Neural crest cell (in vitro differentiated cells): Measurements from ENCODE around the gene HOXD9. TPM values are rescaled to one million over a fixed set of nuclear protein-coding genes. Genes with fewer than 3 reads are reported as not detected.

Experiments
- DNase-seq: peaks from one replicate; pipeline ENCODE4 v3.0.0; 2021; ENCODE audit warnings: low read depth, mixed read lengths, low spot score
- H3K27ac Mint-ChIP-seq: one replicate; pipeline ENCODE4 v1.8.0; 2021; ENCODE audit warnings: mild to moderate bottlenecking, mixed read lengths; ENCODE audit not compliant: unreplicated experiment
- H3K27me3 Mint-ChIP-seq: 2 replicates; pipeline ENCODE4 v1.8.0; 2021; ENCODE audit warnings: low read depth, mild to moderate bottlenecking, mixed read lengths
- H3K36me3 Mint-ChIP-seq: 2 replicates; pipeline ENCODE4 v1.8.0; 2021; ENCODE audit warnings: low read depth, mild to moderate bottlenecking, mixed read lengths
- H3K4me1 Mint-ChIP-seq: 2 replicates; pipeline ENCODE4 v1.8.0; 2021; ENCODE audit warnings: mixed read lengths
- H3K4me3 Mint-ChIP-seq: one replicate; pipeline ENCODE4 v1.8.0; 2021; ENCODE audit warnings: mild to moderate bottlenecking, mixed read lengths
- H3K9me3 Mint-ChIP-seq: 2 replicates; pipeline ENCODE4 v1.8.0; 2021; ENCODE audit warnings: mixed read lengths
- total RNA-seq: library from RNA; stranded (reverse); gene quantifications from 2 replicates; pipeline ENCODE4 v1.2.1, GENCODE V29; 2021
- TF ChIP-seq, protein P1 (sequence below): fragments of 200-600 bp; sonication (generic); conservative IDR thresholded peaks from 2 replicates; pipeline ENCODE4 v1.5.0; 2021; ENCODE audit warnings: antibody characterized with exemption, mild to moderate bottlenecking

Gene HOXD9
- total RNA-seq, 1 donor from 2014 or later = not detected

DNA sequence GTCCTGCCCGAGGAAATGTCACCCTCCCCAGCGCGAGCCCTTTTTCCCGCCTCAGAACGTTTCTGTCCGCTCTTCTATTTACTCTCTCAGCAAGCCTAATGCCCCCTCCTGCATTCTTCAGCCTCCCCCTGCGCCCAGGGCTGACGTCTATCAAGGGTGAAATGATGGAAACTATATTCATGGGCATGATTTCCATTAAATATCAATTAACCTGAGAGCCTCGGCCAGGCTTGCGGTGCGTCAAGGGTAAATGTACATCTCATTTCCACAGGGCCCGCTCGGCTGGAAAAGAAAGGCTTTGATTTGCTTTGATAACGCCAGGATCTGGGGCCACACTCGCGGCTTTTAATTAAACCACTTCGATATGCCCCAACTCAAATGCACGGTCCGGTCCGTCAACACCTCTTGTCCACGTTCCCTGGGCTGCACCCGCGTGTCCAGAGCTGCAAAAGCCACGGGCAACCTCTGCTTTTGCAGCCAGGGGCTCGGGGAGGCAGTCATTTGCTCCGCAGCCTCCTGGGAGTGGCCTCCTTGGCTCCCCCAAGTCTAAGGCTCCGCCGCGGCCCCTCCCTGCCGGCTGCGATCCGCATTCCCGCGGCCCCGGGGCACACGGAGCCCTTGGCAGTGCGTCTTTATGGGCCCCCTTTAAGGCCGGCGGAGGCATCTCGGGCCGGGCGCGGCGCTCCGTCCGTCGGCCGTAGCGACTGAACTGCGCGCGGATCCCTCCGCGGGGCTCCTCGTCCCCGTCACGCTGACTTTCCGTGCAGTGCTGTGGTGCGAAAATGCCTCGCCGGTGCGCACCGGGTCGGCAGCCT is 6.7 kb downstream of the HOXD9 start, which contains the start of gene HOXD8:
HOXD8 (plus strand) TSS at position 724 of the 815 bp plus-strand sequence. CDS start 662 bp downstream, outside the sequence.
- Mint-ChIP-seq H3K9me3 (no peaks in the 10 kb centered on the region), H3K4me3 (peak within 1 kb of the TSS; percentile 81), H3K27ac (no peak within 1 kb of the TSS), H3K27me3 (peaks cover 94% of the 10 kb centered on the region), H3K4me1 (peaks cover 17% of the 10 kb centered on the region), H3K36me3 (no peaks in the 10 kb centered on the region)
- peak; percentile 48 for DNase-seq
- TF ChIP-seq, protein P1, sequence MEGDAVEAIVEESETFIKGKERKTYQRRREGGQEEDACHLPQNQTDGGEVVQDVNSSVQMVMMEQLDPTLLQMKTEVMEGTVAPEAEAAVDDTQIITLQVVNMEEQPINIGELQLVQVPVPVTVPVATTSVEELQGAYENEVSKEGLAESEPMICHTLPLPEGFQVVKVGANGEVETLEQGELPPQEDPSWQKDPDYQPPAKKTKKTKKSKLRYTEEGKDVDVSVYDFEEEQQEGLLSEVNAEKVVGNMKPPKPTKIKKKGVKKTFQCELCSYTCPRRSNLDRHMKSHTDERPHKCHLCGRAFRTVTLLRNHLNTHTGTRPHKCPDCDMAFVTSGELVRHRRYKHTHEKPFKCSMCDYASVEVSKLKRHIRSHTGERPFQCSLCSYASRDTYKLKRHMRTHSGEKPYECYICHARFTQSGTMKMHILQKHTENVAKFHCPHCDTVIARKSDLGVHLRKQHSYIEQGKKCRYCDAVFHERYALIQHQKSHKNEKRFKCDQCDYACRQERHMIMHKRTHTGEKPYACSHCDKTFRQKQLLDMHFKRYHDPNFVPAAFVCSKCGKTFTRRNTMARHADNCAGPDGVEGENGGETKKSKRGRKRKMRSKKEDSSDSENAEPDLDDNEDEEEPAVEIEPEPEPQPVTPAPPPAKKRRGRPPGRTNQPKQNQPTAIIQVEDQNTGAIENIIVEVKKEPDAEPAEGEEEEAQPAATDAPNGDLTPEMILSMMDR = no peak

DNA sequence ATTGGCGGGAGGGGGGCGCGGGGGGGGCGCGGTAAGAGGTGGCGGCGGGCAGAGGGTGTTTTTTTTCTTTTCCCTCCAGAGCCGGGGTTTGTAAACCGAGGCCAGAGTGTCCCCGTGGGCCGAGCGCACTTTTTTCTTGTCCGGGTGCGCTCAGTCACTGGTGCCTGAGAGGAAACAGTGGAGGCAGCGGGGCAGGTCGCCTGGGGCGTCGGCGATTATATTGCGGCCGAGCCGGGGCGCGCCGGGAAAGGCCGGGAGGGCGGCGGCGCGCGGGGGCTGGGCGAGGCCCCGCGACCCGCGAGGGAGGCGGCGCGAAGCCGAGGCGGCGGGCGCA is 7.3 kb downstream of the HOXD9 start:
- H3K4me3 Mint-ChIP-seq = no peak overlapping the region
- no peaks in the 10 kb centered on the region for H3K36me3 Mint-ChIP-seq
- peaks cover 94% of the 10 kb centered on the region for H3K27me3 Mint-ChIP-seq
- H3K27ac Mint-ChIP-seq = no peak overlapping the region
- H3K9me3 Mint-ChIP-seq = no peaks in the 10 kb centered on the region
- H3K4me1 Mint-ChIP-seq = peaks cover 17% of the 10 kb centered on the region
- TF ChIP-seq, protein P1 = no peak
- DNase-seq = no peak

DNA sequence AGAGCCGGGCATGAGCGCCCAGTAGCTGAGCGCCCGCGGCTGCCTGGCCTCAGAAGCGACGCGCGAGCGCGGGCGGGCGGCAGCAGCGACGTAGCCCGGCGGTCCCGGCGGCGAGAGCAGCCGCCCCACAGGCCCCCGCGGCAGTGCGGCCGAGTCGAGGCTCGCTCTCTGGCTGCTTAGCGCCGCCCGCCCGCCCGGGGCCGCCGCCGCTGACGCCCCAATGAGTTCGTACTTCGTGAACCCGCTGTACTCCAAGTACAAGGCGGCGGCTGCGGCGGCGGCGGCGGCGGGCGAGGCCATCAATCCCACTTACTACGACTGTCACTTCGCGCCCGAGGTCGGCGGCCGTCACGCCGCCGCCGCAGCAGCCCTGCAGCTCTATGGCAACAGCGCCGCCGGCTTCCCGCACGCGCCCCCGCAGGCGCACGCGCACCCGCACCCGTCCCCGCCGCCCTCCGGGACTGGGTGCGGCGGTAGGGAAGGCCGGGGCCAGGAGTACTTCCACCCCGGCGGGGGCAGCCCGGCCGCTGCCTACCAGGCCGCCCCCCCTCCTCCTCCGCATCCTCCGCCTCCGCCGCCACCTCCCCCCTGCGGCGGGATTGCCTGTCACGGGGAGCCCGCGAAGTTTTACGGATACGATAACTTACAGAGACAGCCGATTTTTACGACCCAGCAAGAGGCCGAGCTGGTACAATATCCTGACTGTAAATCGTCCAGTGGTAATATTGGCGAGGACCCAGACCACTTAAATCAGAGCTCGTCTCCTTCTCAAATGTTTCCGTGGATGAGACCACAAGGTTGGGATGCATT is 7.8 kb downstream of the HOXD9 start:
- no peaks in the 10 kb centered on the region for H3K9me3 Mint-ChIP-seq
- H3K4me1 Mint-ChIP-seq = peaks cover 17% of the 10 kb centered on the region
- DNase-seq = no peak
- no peaks in the 10 kb centered on the region for H3K36me3 Mint-ChIP-seq
- no peak overlapping the region for H3K27ac Mint-ChIP-seq
- TF ChIP-seq, protein P1 = no peak
- H3K27me3 Mint-ChIP-seq = peaks cover 94% of the 10 kb centered on the region
- peak overlapping the region; percentile 82 for H3K4me3 Mint-ChIP-seq

DNA sequence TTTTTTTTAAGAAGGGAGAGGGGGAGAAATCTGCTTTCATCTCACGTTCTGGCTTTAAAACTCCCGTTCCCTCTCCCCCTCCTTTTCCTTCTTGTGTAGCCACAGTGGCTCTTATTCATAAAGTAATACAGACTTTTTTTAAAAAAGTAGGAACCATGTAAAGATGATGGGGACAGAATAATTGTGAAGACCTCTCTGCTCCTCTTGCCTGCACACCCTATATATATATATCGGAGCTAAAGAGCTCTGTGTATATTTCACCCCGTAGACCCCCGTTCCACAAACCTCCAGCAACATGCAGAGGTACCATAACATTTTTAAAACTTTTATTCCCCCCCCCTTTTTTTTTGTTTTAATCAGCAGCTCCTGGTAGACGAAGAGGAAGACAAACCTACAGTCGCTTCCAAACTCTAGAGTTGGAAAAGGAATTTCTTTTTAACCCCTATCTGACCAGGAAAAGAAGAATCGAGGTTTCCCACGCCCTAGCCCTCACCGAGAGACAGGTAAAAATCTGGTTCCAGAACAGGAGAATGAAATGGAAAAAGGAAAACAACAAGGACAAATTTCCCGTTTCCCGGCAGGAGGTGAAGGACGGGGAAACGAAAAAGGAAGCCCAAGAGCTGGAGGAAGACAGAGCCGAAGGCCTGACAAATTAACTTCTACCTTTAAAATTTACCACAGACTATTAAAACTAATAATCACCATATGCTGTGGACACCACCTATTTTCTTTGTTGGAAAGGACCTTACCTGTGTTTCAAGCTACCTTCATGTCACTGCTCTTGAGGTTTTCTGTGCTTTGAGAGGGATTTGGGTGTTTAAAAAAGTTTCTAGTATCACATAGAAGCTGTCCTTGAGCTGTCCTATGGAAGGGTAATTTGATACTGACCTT is 8.7 kb downstream of the HOXD9 start:
- Mint-ChIP-seq H3K27ac (no peak overlapping the region), H3K9me3 (no peaks in the 10 kb centered on the region), H3K4me1 (peaks cover 17% of the 10 kb centered on the region), H3K27me3 (peaks cover 94% of the 10 kb centered on the region), H3K36me3 (no peaks in the 10 kb centered on the region), H3K4me3 (peak overlapping the region; percentile 82)
- TF ChIP-seq, protein P1 = no peak
- DNase-seq = no peak

- DNase-seq = no peak
- Mint-ChIP-seq H3K4me3 (peak overlapping the region; percentile 31), H3K9me3 (no peaks in the 10 kb centered on the region), H3K27ac (no peak overlapping the region), H3K27me3 (peaks cover 93% of the 10 kb centered on the region), H3K4me1 (peaks cover 17% of the 10 kb centered on the region), H3K36me3 (no peaks in the 10 kb centered on the region)
- TF ChIP-seq, protein P1 = no peak
Measured at GRCh38 chr2:176131848-176132158, 9.3 kb downstream of the HOXD9 start.
